Osteocyte (in vitro differentiated cells): ENCODE measurements around the gene KMT2D. TPM values are rescaled to one million over a fixed set of nuclear protein-coding genes. Genes with fewer than 3 reads are reported as not detected.
A peak's percentile ranks its signal among the peaks of the same experiment; 100 is the strongest.

Source experiments
- DNase-seq: peaks from one replicate; pipeline ENCODE4 v3.0.0; 2021; ENCODE audit warnings: mixed read lengths; ENCODE audit not compliant: unreplicated experiment; ENCODE audit errors: extremely low spot score
- H3K27ac Mint-ChIP-seq: one replicate; pipeline ENCODE4 v1.8.0; 2021; ENCODE audit warnings: mild to moderate bottlenecking, mixed read lengths; ENCODE audit not compliant: unreplicated experiment
- H3K27me3 Mint-ChIP-seq: one replicate; pipeline ENCODE4 v1.8.0; 2021; ENCODE audit warnings: mixed read lengths; ENCODE audit not compliant: unreplicated experiment
- H3K36me3 Mint-ChIP-seq: one replicate; pipeline ENCODE4 v1.8.0; 2021; ENCODE audit warnings: mixed read lengths; ENCODE audit not compliant: unreplicated experiment
- H3K4me1 Mint-ChIP-seq: one replicate; pipeline ENCODE4 v1.8.0; 2021; ENCODE audit warnings: mixed read lengths; ENCODE audit not compliant: unreplicated experiment
- H3K4me3 Mint-ChIP-seq: one replicate; pipeline ENCODE4 v1.8.0; 2021; ENCODE audit warnings: mild to moderate bottlenecking, moderate library complexity, mixed read lengths; ENCODE audit not compliant: unreplicated experiment
- H3K9me3 Mint-ChIP-seq: one replicate; pipeline ENCODE4 v1.8.0; 2021; ENCODE audit warnings: mixed read lengths; ENCODE audit not compliant: unreplicated experiment
- CTCF ChIP-seq: fragments of 200-600 bp; sonication (generic); IDR thresholded peaks from 2 replicates; pipeline ENCODE4 v1.5.0; 2021; ENCODE audit warnings: antibody characterized with exemption, mild to moderate bottlenecking, moderate library complexity
- total RNA-seq: library from RNA; stranded (reverse); gene quantifications from 2 replicates; pipeline ENCODE4 v1.2.1, GENCODE V29; 2021

The KMT2D gene
- total RNA-seq, 1 donor from 2014 or later: 91.2 TPM

GRCh38 chr12:49028666-49029275 is 31.8 kb downstream of the KMT2D start:
- peaks cover 31% of the 10 kb centered on the region for H3K36me3 Mint-ChIP-seq
- H3K27ac Mint-ChIP-seq: no peak overlapping the region
- no peaks in the 10 kb centered on the region for H3K9me3 Mint-ChIP-seq
- H3K4me3 Mint-ChIP-seq: no peak overlapping the region
- peak; percentile 71 for DNase-seq
- no peak for TF ChIP-seq CTCF
- no peaks in the 10 kb centered on the region for H3K27me3 Mint-ChIP-seq
- no peaks in the 10 kb centered on the region for H3K4me1 Mint-ChIP-seq

- no peak overlapping the region for H3K4me3 Mint-ChIP-seq
- no peaks in the 10 kb centered on the region for H3K4me1 Mint-ChIP-seq
- DNase-seq: peak; percentile 79
- H3K27ac Mint-ChIP-seq: no peak overlapping the region
- peaks cover 36% of the 10 kb centered on the region for H3K36me3 Mint-ChIP-seq
- H3K27me3 Mint-ChIP-seq: no peaks in the 10 kb centered on the region
- TF ChIP-seq CTCF: no peak
- no peaks in the 10 kb centered on the region for H3K9me3 Mint-ChIP-seq
These were observed 32.6 kb downstream of the KMT2D start for GRCh38 chr12:49027846-49028555.

GRCh38 chr12:49026678-49027480 is 33.7 kb downstream of the KMT2D start:
- Mint-ChIP-seq H3K9me3 (no peaks in the 10 kb centered on the region), H3K27ac (no peak overlapping the region), H3K27me3 (no peaks in the 10 kb centered on the region), H3K4me3 (no peak overlapping the region), H3K4me1 (no peaks in the 10 kb centered on the region), H3K36me3 (peaks cover 41% of the 10 kb centered on the region)
- TF ChIP-seq CTCF: no peak
- peak; percentile 79 for DNase-seq

- DNase-seq: peak; percentile 83
- no peaks in the 10 kb centered on the region for H3K4me1 Mint-ChIP-seq
- TF ChIP-seq CTCF: no peak
- H3K4me3 Mint-ChIP-seq: no peak overlapping the region
- H3K27me3 Mint-ChIP-seq: no peaks in the 10 kb centered on the region
- H3K9me3 Mint-ChIP-seq: no peaks in the 10 kb centered on the region
- H3K27ac Mint-ChIP-seq: no peak overlapping the region
- peaks cover 37% of the 10 kb centered on the region for H3K36me3 Mint-ChIP-seq
These were observed 34.5 kb downstream of the KMT2D start for GRCh38 chr12:49026101-49026500.

- no peaks in the 10 kb centered on the region for H3K4me1 Mint-ChIP-seq
- H3K27me3 Mint-ChIP-seq: no peaks in the 10 kb centered on the region
- TF ChIP-seq CTCF: no peak
- H3K36me3 Mint-ChIP-seq: peaks cover 34% of the 10 kb centered on the region
- no peaks in the 10 kb centered on the region for H3K9me3 Mint-ChIP-seq
- H3K4me3 Mint-ChIP-seq: no peak overlapping the region
- DNase-seq: no peak
- H3K27ac Mint-ChIP-seq: no peak overlapping the region
These were observed 35.1 kb downstream of the KMT2D start for GRCh38 chr12:49025463-49025862.
